Uterus (tissue), 2 donors: ENCODE results near the gene OR10K1.

Source experiments
- CTCF ChIP-seq, 4 experiments: fragments of 200-600 bp in 2 of 4; fragments of 450-650 bp in 2 of 4; sonication (generic) in 2 of 4; IDR thresholded peaks; one replicate each; pipeline ENCODE4 v1.5.1; 2016 to 2019; ENCODE audit warnings: antibody characterized with exemption in 4 of 4, mild to moderate bottlenecking in 2 of 4, moderate library complexity in 1 of 4
- POLR2A ChIP-seq, 2 donors: fragments of 450-650 bp; IDR thresholded peaks; one replicate each; pipeline ENCODE4 v1.6.1; 2016; ENCODE audit warnings: antibody characterized with exemption in 2 of 2, mild to moderate bottlenecking in 1 of 2, moderate library complexity in 1 of 2

- no peak for TF ChIP-seq CTCF (IDR thresholded peaks at IDR 0.05)
- no peak for TF ChIP-seq POLR2A (IDR thresholded peaks at IDR 0.05)
Measured at GRCh38 chr1:158506369-158506987, 44.8 kb downstream of the OR10K1 start.
